Uterus (tissue), 2 donors: ENCODE measurements around the gene MED8.

Source experiments
- CTCF ChIP-seq, 4 experiments: fragments of 200-600 bp in 2 of 4; fragments of 450-650 bp in 2 of 4; sonication (generic) in 2 of 4; IDR thresholded peaks; one replicate each; pipeline ENCODE4 v1.5.1; 2016 to 2019; ENCODE audit warnings: antibody characterized with exemption in 4 of 4, mild to moderate bottlenecking in 2 of 4, moderate library complexity in 1 of 4
- POLR2A ChIP-seq, 2 donors: fragments of 450-650 bp; IDR thresholded peaks; one replicate each; pipeline ENCODE4 v1.6.1; 2016; ENCODE audit warnings: antibody characterized with exemption in 2 of 2, mild to moderate bottlenecking in 1 of 2, moderate library complexity in 1 of 2

- TF ChIP-seq POLR2A (IDR thresholded peaks at IDR 0.05) (no peak), CTCF (IDR thresholded peaks at IDR 0.05) (peak in 1 of 4 experiments; percentile 9)
Observed at GRCh38 chr1:43367026-43367903, 22.3 kb downstream of the MED8 start.
